DMS153 (cell line): Measurements from ENCODE around the gene DNAJB8.

Experiments
- DNase-seq: peaks from one replicate; lab custom pipeline; 2025; lab: John Stamatoyannopoulos, UW

The DNAJB8 gene

DNA sequence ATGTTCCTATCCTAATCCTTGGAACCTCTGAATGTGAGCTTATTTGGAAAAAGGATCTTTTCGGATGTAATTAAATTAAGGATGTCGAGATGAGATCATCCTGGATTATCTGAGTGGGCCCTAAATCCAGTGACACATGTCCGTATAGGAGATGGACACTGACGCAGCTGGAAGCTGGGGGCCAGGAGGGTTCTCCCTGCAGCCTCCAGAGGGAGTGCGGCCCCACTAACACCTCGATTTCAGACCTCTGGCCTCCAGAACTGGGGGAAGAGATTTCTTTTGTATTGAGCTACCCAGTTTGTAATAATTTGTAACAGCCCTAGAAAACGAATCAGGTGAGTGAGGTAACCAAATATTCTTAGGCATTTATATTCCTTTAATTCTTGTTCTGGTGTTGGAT, 2.5 kb downstream of the DNAJB8 start:
- DNase-seq = no peak

DNA sequence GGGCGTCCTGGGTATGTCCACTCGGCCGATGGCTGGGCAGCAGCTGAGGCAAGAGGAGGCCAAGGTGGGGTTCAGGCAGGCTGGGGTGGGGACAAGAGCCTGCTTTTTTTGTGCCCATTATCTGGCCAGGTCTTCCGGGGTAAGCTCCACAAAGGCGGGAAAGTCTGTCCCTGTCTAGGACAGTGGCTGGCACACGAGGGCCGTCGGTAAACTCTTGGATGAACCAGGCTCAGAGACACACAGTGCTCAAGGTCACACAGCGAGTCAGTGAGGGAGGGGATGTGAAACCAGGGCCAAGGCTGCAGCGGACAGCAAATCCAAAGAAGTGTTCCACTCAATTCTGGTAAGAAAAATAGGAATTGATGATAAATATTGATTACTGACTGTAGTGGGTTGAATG, 2.9 kb downstream of the DNAJB8 start:
- DNase-seq = no peak

DNA sequence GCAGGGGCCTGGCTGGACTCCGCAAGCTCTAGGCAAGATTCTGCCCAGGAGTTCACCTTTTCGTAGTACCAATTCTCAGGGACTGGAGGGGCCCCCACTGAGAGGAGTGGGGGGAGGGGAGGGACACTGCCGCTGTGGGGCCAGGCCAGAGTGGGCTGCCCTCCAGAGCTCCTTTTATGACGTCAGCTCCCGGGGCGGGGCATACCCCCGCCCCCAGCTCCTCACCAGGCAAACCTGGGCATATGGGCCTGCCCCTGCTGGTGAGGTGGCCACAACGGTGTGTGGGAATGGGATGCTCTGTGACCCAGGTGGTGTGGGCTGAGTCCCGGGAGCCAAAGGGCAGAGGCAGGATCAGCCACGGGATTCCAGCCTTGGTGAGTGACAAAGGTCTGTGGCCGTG, 3.3 kb downstream of the DNAJB8 start:
- no peak for DNase-seq

DNA sequence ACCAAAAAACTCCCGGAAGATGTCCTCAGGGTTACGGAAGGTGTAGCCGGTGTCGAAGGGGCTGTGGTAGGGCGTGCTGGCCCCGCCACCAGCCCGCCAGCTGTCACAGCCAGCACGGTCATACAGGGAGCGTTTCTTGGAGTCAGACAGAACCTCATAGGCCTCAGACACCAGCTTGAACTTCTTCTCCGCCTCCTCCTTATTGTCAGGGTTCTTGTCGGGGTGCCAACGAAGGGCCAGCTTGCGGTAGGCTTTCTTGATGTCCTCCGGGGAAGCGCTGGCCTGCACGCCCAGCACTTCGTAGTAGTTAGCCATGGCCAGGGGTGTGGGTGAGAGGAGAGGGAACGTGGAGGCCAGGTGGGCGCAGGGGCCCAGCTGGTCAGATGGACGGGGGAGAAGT, 3.8 kb downstream of the DNAJB8 start:
- no peak for DNase-seq

DNA sequence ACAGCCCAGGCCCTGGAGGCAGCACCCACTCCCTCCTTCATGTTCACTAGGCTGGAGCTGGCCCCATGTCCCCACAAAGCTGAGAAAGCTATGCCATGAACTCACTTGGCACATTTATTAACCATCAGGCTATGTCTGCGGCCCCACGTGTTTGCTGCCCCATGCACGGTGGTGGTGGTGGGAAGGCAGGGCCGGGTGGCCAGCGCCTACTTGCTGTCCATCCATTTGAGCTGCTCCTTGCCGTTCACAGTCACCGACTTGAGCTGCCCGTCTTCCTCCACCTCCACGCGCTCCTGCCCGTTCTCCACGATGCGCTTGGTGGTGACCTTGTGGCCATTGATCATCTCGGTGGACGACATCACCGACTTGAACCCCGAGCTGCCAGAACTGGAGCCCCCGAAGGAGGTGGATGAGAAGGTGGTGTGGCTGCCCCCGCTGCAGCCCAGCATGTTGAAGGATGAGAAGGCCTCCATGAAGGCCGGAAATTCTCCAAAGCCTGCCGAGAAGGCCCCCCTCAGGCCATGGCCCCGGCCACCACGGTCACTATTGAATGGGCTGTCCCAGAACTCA, 4.3 kb downstream of the DNAJB8 start:
- DNase-seq = no peak

DNA sequence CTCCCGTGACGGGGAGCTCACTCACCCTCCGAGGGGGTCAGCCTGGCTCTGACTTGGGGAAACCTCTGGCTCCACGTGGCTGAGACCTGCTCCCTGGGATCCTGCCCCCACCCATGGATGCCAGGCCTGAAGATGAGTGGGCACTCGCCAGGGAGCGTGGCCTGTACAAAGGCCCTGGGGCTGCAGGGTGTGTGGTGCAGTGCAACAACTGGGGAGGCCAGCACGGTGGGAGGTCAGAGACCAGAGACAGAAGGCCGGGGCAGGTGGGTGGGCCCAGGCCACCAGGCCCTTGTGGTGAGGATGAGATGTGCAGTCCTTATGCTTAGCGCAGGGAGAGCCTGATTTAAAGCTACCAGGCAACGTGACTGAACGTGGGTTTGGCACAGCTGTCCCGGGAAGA, 5.0 kb downstream of the DNAJB8 start:
- no peak for DNase-seq

DNA sequence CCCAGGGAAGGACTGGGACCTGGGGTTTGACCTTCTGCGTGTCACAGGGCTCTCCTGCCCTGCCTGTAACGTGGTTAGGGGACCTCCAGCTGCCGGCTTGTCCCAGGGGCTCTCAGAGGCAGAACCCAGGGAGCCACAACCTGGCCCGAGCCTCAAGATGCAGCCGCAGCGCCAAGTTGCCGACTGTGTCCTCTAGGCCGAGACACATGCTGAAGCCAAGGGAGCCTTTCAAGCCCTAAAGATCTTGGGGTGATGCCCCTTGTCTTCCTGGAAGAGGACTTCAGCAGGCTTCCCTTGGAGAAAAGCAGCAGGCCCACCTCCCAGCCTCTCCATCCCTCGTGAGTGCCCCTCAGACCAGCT, 7.2 kb downstream of the DNAJB8 start:
- DNase-seq = no peak

DNA sequence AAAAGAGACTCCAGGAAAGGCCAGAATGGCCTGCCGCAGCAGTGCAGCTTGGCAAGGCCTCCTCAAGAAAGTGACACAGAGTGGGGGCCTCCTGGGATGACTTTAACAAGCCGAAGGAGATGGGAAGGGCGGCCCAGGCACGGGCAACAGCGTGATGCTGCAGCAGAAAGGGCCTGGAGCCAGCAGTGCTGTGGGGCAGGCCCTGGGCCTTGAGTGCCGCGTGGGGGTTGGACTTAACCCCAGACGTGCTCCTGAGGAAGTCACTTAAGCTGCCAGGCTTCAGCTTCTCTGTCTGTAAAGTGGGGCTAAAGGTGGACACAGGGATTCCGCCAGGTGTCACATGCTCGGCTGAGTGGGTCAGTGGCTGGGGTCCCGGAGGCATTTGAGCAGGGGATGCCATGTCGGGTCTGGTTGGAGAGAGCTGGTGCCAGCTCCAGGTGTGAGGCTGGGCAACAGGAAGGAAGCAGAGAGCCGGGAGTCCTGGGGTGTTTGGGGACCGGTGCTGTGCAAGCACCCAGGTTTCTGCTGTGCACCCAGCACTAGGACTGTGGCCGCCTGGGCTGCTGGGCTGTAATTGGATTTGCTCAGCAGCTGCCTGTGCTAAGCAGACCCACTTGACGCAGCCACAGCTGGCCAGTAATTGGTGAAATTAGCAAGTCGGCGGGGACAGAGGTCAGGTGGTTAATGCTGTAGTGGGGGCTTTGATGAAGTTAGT, 7.8 kb downstream of the DNAJB8 start:
- DNase-seq = no peak

DNA sequence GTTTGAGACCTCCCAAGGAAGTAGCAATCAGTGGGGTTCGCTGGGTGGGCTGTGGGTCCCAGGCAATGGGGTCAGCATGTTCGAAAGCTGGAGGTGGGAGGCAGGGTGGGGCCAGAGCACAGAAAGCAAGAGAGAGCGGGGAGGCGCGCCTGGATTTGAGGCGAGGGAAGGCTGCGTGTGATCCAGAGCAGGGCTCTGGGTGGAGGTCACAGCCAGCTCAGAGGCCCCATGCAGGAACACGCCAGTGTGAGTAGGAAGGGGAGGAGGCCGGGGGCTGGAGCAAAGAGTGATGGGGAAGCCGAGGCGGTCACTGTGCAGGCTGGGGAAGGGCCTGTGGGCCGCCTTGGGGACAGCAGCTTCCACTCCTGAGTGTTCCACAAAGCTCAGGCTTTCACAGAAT, 8.8 kb downstream of the DNAJB8 start:
- no peak for DNase-seq

DNA sequence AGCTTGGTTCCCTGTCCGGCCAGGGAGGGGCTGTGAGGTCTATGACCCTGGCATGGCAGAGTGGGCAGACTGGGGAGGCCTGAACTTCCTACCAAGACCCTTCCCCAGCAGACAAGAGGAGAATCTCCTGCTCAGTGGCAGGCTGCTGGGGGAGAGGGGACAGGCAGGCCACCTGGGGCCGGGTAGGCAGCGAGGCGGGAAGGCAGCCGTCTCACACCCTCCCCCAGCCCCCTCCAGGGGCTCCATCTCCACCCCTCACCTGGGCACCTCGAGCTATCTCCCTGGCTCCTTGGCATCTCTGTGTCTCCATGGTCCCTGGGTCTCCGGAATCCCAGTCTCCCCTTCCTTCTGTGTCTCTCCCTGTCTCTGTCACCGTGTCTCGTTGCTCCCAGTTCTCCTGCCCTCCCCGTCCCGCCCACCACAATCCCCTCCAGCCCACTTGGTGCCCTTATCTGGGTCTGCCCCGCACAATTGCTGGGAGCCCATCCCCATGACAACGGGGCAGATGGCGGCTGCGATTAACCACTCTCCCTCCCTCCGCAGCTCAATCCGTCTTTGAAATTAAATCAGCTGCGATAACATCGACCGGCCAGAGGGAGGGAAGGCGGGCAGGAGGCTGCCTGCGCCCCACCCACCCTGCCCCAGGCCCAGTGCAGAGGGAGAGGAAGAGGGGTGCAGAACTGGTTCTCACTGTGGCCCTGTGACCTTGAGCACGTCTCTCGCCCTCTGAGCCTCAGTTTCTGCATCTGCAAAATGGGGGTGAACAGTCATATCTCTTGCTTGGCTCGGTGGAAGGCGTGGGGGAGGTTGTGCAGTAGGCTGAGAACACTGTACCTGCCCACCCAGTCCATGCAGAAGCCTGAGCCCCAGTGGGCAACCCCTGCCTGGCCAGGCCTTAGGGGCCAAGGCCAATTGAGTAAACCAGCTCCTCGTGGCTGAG, 9.6 kb downstream of the DNAJB8 start:
- DNase-seq = no peak

DNA sequence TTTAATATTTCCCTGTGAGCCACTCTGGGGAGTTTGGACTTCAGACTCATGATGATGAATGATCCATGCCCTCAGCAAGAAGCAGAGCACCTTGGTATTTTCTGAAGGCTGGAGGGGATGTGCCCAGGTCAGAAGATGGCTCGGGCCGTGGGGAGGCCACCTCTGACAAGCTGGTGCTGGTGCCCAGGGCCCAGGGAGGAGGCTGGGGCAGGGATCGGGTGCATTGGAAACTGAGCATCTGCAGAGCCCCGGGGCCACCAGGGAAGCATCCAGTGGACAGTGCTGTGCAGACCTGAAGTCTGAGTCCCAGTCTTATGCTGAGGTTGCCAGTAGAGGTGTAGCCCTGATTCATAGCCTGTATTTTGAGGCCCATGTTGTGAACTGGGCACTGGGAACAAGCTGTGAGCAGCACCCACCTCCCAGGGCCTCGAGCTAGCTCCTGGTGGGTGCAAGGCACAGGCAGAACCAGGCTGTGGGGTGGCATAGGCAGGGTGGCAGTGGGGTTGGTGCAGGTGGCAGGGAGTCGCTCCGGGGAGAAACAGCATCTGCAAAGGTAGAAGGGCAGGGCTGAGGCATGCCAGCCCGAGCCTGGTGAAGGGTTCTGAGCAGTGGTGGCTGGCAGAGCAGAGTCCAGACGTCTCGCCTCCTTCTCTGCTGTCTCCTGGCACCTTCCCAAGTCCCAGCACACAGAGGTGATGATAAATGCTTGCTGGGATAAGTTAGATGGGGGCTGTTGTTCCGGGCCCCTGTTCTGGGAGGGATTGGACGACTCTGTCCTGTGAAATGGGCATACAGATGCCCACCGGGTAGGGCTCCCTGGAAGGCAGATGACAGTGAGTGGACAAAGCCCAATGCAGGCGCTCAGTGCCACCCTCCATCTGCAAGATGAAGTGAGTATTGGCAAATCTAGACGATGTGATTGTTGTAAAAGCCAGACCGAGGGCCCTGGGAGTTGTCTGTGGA, 10.6 kb downstream of the DNAJB8 start:
- DNase-seq = no peak

DNA sequence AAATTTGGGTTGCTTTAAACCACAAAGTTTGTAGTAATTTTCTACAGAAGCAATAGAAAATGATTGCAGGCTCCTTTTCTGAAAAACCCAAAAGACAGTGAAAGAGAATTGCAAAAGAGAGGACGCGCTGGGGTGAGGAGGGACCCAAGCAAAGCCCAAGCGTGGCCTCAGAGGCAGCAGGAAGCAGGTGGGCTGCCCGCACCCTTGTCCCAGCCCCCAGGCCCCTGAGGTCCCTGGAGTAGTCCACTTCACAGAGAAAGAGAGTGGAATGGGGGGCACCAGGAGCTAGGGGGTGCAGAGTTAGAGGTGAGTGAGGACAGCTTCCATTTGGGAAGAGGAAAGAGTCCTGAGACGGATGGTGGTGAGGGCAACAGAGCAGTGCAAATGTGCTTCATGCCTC, 11.6 kb downstream of the DNAJB8 start:
- no peak for DNase-seq

DNA sequence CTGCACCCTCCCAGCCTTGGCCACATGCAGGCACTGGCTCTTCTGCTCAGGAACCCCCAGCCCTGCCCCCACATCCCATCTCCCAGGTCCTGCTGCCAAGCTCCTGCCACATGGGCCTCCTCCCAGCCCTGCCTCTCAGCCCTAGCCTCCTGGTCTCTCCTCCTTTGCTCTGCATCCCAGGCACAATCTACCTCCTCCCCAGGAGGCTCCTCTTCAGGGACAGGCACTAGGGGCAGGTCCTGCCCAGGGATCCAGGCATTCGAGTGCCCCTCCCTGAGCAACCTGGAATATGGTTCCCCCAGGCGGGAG, 12.4 kb downstream of the DNAJB8 start:
- DNase-seq = no peak

DNA sequence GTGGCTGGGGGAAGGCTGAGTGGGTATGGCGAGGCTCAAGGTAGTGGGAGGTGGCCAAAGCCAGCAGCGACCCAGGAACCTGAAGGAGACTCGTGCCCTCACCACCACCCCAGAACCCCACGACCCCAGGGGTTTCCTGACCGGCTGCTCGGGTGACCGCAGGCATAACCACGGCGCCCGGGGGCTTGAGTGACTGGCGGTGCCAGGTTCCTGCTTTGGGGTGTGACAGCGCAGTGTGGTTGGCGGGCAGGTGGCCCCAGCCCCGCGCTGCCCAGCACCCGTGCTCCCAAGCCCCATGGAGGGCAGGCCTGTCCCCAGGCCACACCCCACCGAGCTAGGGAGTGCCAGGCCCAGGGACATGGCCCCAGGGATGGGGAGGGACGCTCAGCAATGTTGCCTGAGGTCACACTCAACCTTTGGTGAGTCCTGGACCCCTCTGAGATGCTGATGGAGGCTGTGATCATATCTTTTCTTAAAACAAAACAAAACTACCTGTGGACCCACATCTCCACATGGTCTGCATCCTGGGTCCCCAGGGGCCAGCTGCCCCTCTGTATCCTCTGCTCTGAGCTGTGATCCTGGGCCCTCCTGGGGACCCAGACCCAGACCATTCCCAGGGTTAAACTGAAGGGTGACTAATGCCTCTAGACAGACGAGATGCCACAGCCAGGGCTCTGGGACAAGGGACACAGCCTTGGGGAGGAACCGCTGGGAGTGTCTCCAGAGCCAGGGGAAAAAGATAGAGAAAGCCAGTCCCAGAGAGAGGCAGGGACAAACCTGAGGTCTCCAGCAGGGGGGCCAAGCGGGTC, 13.0 kb downstream of the DNAJB8 start:
- no peak for DNase-seq

DNA sequence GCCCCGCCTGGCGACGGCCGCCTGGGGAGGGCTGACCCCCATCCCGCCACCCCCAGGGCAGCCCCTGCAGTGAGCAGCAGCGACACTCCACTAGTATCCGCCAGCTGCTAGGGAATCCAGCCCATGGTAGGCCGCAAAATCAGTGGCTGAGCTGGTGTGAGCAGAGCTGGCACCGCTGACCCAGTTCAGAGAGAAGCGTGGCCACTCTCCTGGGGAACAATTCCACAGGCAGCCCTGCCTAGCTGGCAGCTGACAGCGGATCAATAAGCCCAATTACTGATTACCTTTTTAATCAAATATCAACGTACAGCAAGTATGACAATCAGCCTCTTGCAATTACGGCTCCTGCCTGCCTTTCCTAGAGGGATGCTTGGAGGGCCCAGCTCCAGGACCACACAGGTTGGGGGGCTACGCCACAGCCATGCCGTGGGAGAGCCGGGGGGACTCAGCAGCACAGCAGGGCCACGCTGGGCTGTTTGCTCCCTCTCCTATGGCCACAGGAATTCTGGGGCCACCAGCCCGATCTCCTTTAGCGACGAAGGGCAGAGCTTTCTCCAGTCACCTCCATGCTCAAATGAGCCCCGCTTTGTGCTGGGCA, 13.9 kb downstream of the DNAJB8 start:
- DNase-seq = no peak

DNA sequence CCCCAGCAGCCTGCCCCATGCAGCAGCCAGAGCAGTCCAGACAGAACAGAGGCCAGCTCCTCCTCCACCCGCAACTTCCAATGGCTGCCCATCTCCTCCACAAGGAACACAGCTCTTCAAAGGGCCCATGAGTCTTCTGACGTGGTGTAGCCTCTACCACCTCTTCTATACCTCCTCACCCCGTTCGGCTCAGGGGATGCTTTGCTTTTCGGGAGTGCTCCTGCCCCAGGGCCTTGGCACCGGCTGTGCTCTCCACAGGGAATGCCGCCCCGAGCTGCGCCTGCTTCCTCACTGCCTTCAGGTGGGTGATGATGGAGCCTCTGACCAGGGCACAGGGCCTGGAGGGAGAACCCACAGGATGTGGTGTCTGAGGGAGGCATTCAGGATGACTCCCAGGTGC, 14.6 kb downstream of the DNAJB8 start:
- no peak for DNase-seq

DNA sequence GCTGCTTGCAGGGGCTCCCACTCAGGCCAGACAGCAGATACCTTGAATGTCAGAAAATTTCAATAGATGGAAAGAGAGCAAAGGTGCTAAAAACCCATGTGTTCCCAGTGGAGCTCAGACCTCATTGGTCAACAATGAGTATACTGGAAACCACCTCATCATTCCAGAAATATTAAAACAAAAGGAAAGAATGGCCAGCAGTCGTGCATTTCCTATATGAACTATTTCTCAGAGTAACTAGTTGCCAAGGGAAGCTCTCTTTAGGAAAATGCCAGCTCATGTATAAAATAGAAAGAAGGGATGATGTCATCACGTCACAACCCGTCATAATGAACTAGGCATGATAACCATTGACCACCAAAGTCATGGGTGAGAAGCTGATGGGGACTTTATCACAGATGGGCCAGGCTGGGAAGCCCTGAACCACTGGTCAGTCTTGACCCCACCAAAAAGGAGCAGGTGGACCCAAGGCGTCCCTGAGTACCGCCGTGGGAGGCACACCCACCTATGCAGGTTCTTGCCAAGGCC, 17.5 kb downstream of the DNAJB8 start:
- DNase-seq = no peak

DNA sequence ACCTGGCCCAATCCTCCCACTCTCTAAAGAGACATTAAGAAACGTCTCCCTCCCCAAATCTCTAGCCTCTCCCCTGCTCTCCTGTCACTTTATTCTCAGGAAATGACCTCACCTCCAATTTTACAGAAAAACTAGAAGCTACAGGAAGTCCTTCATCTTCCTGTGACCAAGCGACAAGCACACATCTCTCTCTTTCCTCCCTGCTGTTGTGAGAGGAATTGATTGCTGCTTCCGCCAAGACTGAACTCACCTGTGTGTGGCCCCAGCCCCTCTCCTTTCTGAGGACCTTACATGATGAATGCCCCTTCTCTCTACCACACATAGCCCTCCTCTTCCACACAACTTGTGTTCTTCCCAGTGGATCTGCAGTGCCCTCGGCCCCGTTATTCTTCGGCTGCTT, 18.2 kb downstream of the DNAJB8 start:
- no peak for DNase-seq

DNA sequence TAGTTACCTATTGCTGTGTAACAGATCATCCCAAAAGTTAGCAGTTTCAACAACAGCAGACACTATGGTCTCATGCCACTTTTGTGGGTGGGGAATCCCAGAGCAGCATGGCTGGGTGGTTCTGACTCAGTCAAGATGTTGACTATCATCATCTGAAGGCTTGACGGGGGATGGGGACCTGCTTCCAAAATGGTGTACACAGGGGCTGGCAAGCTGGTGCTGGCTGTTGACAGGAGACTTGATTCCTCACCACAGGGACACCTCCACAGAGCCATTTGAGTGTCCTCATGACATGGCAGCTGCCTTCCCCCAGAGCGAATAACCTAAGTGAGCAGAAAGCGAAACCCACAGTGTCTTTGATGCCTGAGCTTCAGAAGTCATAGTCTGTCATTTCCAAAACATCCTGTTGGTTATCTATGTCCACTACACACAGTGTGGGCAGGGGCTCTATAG, 19.1 kb downstream of the DNAJB8 start:
- DNase-seq = no peak

DNA sequence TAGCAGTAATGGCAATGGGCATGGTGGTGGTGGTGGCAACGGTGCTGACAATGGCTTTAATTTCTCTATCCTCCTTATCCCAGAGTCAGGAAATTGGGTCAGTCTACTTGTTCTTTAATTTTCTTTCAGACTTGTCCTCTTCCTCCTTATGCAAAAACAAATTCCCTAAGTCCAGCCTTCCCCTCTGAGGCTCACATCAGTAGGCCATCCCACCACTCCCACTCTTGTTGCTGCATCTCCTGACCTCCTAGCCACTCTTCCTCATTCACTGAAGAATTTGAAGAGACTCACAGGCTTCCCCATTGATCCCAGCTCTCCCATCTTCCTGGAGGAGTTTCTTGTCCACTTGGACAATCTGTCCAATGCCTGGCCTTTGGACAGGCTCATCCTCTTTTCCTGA, 19.9 kb downstream of the DNAJB8 start:
- DNase-seq = no peak

DNA sequence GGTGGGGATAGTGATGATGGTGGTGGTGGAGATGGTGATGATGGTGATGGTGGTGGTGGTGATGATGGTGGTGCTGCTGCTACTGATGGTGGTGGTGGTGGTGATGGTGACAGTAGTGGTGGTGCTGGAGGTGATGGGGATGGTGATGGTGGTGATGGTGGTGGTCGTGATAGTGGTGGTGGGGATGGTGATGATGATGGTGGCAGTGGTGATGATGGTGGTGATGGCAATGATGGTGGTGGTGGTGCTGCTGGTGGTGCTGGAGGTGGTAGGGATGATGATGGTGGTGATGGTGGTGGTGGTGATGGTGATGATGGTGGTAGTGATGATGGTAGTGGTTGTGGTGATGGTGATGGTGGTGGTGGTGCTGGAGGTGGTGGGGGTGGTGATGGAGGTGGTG, 21.3 kb downstream of the DNAJB8 start:
- DNase-seq = no peak
